Activated CD8-positive, alpha-beta T cell treated with anti-CD3 and anti-CD28 coated beads for 36 hours (primary cell): ENCODE results near the gene RAD51B. TPM values are rescaled to one million over a fixed set of nuclear protein-coding genes. Genes with fewer than 3 reads are reported as not detected.

Experiments used
- ATAC-seq: fragments of 200-7000 bp; cut with Tn5 transposase; one replicate; pipeline ENCODE4 v1.10.0; 2021; ENCODE audit warnings: mild to moderate bottlenecking, moderate library complexity
- CTCF ChIA-PET: fragments of 350-600 bp; sonication (Branson Sonifier 250); formaldehyde crosslinking; loops from one replicate; lab custom pipeline; 2021; ENCODE audit warnings: antibody characterized with exemption; lab: Charles Lee
- POLR2A ChIA-PET: fragments of 350-600 bp; sonication (Branson Sonifier 250); formaldehyde crosslinking; loops from one replicate; lab custom pipeline; 2021; ENCODE audit warnings: antibody characterized with exemption; lab: Charles Lee
- DNase-seq: peaks from one replicate; pipeline ENCODE4 v3.0.0-alpha.2; 2020
- H3K27ac Mint-ChIP-seq: one replicate; pipeline ENCODE4 v1.8.0; 2021; ENCODE audit warnings: mild to moderate bottlenecking, mixed read lengths
- H3K27me3 Mint-ChIP-seq: one replicate; pipeline ENCODE4 v1.8.0; 2021; ENCODE audit warnings: mixed read lengths
- H3K36me3 Mint-ChIP-seq: one replicate; pipeline ENCODE4 v1.8.0; 2021; ENCODE audit warnings: low read depth, mixed read lengths
- H3K4me1 Mint-ChIP-seq: one replicate; pipeline ENCODE4 v1.8.0; 2021; ENCODE audit warnings: low read depth, mixed read lengths
- H3K4me3 Mint-ChIP-seq: one replicate; pipeline ENCODE4 v1.8.0; 2021; ENCODE audit warnings: mild to moderate bottlenecking, moderate library complexity, mixed read lengths
- H3K9me3 Mint-ChIP-seq: one replicate; pipeline ENCODE4 v1.8.0; 2021; ENCODE audit warnings: mixed read lengths
- intact Hi-C: fragments of 100-400 bp; cut with micrococcal nuclease; formaldehyde crosslinking; loops from one replicate; pipeline ENCODE4 v1.10.0; 2022
- total RNA-seq, 2 experiments: library from RNA; stranded (reverse); gene quantifications; one replicate each; pipeline ENCODE4 v1.2.3, GENCODE V29; 2021
- TF ChIP-seq, protein P1 (sequence below): fragments of 200-600 bp; IDR thresholded peaks from one replicate; pipeline ENCODE4 v1.8.0; 2022; ENCODE audit warnings: antibody characterized with exemption, mild to moderate bottlenecking

Gene RAD51B
- total RNA-seq, 2 experiments from 2014 or later = 38.2 to 40.6 TPM

DNA sequence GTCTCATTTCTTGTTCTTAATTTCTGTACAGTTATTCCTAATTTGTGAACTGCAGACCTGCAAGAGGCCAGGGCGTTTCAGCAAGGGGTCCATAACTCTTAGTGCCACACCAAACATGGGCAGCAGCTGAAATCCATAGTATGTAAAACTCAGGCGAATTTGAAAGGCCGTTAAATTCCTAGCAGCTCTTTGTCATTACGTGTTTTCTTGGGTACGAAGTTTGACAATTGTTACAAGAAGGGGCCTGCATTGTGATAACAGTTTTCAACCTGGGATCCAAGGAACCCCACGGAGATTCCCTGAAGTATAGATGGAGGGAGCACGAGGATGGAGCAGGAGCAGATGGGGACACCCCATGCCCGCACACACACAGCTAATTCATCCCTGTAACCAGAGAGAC, 685.3 kb downstream of the RAD51B start:
- no peak overlapping the region for H3K27ac Mint-ChIP-seq
- DNase-seq (no peak), ATAC-seq (no peak)
- TF ChIP-seq, protein P1, sequence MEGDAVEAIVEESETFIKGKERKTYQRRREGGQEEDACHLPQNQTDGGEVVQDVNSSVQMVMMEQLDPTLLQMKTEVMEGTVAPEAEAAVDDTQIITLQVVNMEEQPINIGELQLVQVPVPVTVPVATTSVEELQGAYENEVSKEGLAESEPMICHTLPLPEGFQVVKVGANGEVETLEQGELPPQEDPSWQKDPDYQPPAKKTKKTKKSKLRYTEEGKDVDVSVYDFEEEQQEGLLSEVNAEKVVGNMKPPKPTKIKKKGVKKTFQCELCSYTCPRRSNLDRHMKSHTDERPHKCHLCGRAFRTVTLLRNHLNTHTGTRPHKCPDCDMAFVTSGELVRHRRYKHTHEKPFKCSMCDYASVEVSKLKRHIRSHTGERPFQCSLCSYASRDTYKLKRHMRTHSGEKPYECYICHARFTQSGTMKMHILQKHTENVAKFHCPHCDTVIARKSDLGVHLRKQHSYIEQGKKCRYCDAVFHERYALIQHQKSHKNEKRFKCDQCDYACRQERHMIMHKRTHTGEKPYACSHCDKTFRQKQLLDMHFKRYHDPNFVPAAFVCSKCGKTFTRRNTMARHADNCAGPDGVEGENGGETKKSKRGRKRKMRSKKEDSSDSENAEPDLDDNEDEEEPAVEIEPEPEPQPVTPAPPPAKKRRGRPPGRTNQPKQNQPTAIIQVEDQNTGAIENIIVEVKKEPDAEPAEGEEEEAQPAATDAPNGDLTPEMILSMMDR = no peak
- no peaks in the 10 kb centered on the region for H3K36me3 Mint-ChIP-seq
- no peaks in the 10 kb centered on the region for H3K27me3 Mint-ChIP-seq
- H3K9me3 Mint-ChIP-seq = no peaks in the 10 kb centered on the region
- peaks cover 45% of the 10 kb centered on the region for H3K4me1 Mint-ChIP-seq
- POLR2A ChIA-PET = interaction anchor here (1.3 kb wide), 1 partner anchor 12 kb away, joined by 4 read pairs; no protein-coding TSS in a partner anchor
- no peak overlapping the region for H3K4me3 Mint-ChIP-seq
- intact Hi-C loops = loop anchor here (5.0 kb wide), 1 partner anchor 282 kb away; no protein-coding TSS in a partner anchor
- CTCF ChIA-PET = interaction anchor here (1.2 kb wide), 1 partner anchor 18 kb away, joined by 3 read pairs; no protein-coding TSS in a partner anchor

DNA sequence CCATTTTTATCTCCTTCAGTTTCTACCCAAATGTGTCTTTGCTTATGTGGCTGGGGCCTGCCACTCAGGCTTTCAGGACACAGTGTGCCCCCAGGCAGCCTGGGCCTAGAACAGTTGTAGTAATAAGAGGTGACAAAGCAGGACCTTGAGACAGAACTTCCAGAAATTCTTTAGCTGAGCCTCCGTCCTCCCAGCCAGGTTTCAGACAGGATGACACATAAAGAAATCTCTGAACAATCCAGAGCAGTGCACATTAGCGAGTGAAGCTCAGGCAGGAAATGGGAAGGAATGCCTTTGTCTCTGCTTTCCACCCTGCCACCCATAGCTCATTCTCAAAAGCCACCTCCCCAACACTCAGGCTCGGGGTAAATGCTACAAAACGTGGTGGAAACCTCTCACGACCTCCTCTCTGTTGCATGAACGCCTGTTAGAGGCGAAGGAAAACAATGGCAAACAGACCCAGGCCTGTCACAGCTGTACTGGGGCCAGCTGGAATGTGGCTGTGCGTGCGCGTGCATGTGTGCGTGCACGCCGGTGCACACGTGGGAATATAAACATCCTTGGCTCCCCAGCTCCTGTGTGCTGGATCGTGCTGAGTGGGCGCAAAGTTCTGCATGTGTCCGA, 686.6 kb downstream of the RAD51B start:
- ChIA-PET CTCF (interaction anchor here (1.1 to 2.4 kb wide), 2 partner anchors 11 to 283 kb away, joined by 3 to 9 read pairs; no protein-coding TSS in a partner anchor), POLR2A (interaction anchor here (1.5 kb wide), 1 partner anchor 309 kb away, joined by 3 read pairs; no protein-coding TSS in a partner anchor)
- DNase-seq (no peak), ATAC-seq (peak; percentile 9)
- intact Hi-C loops = loop anchor here (5.0 kb wide), 1 partner anchor 281 kb away; no protein-coding TSS in a partner anchor
- Mint-ChIP-seq H3K4me1 (peaks cover 43% of the 10 kb centered on the region), H3K9me3 (no peaks in the 10 kb centered on the region), H3K4me3 (peak overlapping the region; percentile 3), H3K36me3 (no peaks in the 10 kb centered on the region), H3K27me3 (no peaks in the 10 kb centered on the region), H3K27ac (peak overlapping the region; percentile 47)
- TF ChIP-seq, protein P1 = no peak

DNA sequence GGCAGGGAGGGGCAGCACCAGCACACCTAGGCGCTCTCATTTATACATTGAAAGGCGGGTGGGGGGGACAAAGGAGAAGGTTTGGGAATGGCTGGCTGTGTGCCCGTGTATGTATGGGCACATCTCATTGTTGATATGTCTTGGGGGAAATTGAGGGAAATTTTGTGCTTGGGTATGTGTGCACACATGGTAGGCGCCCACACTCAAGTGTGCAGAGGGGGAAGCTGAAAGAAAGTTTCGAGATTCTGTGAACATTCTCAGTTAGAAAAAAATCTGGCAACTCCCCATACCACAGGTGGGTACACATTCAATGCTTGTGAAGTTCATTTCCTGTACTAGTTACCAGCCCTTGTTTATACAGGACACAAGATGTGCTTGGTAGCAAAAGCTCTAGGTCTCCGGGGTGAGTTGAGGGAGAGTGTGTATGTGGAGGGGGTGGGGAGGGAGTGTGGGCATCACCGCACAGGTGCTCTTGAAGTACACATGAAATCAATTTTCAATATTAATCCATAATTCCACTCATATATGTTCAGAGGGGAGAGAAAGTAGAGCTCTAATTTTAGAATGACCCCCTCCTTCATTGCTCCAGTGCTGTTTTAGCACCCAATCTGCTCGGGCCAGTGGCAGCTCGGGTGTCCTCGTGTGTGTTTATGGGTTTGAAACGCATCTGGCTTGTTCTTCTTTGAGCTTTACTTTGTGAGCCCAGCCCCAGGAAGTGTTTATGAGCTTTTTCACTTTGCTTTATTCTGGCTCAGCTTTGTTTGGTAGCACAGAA, 687.3 kb downstream of the RAD51B start:
- peak; percentile 48 for DNase-seq
- H3K4me3 Mint-ChIP-seq = peak overlapping the region; percentile 3

DNA sequence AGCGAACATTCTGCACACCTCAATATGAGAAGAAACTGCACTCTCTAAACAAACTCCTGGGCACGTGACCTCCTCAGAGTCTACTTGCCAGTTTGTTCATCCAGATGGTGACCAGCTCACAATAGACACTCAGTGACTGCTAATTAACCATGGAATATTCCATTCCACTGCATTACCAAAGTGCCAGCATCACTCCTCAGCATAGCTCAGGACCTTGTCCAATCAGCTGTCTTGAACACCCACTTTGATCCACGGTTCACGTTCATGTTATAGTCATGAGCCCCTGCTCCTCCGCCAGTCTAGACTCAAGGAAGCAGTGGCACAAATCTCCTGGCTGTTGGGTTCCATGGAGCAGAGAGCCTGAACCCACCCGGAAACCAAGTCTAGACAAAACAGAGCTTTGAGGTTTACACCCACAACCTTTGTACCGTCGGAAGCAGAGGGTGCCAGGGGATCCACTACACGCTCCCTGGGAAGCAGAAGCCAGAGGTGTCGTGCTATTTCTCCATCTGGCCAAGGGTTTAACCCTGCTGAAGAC, 688.0 kb downstream of the RAD51B start:
- intact Hi-C loops = loop anchor here (5.0 kb wide), 1 partner anchor 280 kb away; no protein-coding TSS in a partner anchor
- no peaks in the 10 kb centered on the region for H3K9me3 Mint-ChIP-seq
- TF ChIP-seq, protein P1 = no peak
- H3K4me1 Mint-ChIP-seq = peaks cover 45% of the 10 kb centered on the region
- ChIA-PET POLR2A (no interaction called here), CTCF (interaction anchor here (1.0 to 2.4 kb wide), 4 partner anchors 9 to 337 kb away, joined by 3 to 9 read pairs (median 3); no protein-coding TSS in a partner anchor)
- peak overlapping the region; percentile 47 for H3K27ac Mint-ChIP-seq
- no peaks in the 10 kb centered on the region for H3K27me3 Mint-ChIP-seq
- ATAC-seq = no peak
- no peaks in the 10 kb centered on the region for H3K36me3 Mint-ChIP-seq
- H3K4me3 Mint-ChIP-seq = no peak overlapping the region
- DNase-seq = no peak

More for the DNA sequence above, 687.3 kb downstream of the RAD51B start:
- CTCF ChIA-PET = interaction anchor here (1.0 to 2.4 kb wide), 3 partner anchors 10 to 337 kb away, joined by 3 to 9 read pairs (median 3); no protein-coding TSS in a partner anchor
- TF ChIP-seq, protein P1 = no peak
- POLR2A ChIA-PET = interaction anchor here (0.7 to 1.5 kb wide), 2 partner anchors 137 to 308 kb away, joined by 3 to 4 read pairs; no protein-coding TSS in a partner anchor
- Mint-ChIP-seq H3K27ac (peak overlapping the region; percentile 47), H3K9me3 (no peaks in the 10 kb centered on the region), H3K4me1 (peaks cover 40% of the 10 kb centered on the region), H3K27me3 (no peaks in the 10 kb centered on the region), H3K36me3 (no peaks in the 10 kb centered on the region)
- intact Hi-C loops = loop anchor here (5.0 kb wide), 1 partner anchor 280 kb away; no protein-coding TSS in a partner anchor
- peak; percentile 83 for ATAC-seq
